Suppressor macrophage (primary cell): ENCODE results near the gene TDRD7.
A peak's percentile ranks its signal among the peaks of the same experiment; 100 is the strongest.
"Not testable (repeated sequence)": the region's sequence is repeated elsewhere in the genome, so short reads cannot be mapped to it uniquely, and the experiment has no call there.

Source experiments
- DNase-seq, 4 experiments: peaks; one replicate each; pipeline ENCODE4 v3.0.0-alpha.2; 2020 to 2022

Gene TDRD7

DNA sequence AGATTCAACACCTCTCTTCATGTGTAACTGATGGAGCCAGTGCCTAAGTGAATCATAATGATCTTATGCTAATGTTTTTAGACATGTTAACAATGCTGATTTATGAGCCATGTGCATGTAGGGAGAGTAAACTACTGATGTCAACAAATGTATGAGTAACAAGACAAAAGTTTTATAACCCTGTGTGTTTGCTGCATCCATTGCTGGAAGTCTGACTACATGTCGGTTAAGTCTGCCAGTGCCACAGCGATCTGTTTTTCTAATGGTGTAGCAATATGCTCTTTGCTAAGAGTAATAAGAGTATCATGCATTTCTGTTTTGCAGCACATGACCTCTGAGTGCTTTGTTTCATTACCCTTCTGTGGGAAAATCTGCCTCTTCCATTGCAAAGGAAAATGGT is 63.2 kb downstream of the TDRD7 start:
- DNase-seq: no peak

DNA sequence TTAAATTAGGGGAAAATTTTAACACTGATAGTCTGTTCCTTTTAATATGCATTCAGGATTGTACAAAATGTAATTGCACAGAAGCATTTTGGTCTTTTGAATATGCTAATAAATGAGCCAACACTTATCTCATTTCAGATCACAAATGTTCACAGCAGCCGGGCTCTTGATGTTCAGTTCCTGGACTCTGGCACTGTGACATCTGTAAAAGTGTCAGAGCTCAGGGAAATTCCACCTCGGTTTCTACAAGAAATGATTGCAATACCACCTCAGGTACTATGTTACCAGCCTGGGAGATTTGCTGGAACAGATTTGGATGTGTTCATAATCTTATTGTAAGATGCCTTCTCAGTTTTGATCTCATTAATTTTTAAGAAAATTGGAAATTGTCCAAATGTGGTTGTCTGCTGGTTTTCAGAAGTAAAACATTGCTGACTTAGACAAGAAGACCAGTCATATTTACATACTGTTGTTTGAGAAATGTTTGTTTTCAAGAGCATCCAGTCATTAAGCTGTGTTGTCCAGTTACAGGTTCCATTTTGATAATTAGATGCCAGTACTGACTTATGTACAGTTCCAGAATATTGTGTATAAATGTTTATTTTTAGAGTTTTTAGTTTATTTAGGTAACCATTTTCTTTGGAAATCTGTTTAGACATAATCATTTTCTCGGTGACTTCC is 66.5 kb downstream of the TDRD7 start:
- no peak for DNase-seq

DNA sequence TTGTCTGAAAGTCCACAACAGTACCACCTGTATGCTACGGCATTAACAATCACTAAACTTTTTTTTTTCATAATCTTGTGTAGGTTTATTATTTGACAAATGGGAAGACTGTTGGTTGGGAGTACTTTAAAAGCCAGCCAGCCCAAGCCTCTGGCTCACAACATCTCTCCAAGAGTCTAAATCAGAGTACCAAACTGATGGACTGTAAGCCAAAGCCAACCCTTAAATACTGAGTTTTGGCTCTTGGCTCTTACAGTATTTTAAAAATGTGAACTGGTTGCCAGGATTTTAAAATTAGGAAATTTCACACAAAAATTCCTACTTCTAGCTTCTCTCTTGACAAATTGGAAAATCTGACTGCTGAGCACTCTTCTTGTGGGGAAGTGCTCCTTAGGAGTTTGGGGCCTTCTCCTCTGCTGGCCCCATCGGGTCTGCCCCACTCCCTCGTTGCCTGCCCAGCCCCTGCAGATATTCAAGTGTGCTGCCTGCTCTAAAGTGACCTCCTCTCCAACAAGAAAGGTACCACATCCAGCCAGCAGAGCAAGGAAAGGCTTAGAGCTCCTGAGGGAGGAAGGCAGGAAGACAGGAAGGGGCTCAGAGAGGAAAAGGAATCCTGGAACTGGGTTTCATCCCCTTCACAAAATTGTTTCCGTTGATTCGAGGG is 67.7 kb downstream of the TDRD7 start:
- DNase-seq: no peak

DNA sequence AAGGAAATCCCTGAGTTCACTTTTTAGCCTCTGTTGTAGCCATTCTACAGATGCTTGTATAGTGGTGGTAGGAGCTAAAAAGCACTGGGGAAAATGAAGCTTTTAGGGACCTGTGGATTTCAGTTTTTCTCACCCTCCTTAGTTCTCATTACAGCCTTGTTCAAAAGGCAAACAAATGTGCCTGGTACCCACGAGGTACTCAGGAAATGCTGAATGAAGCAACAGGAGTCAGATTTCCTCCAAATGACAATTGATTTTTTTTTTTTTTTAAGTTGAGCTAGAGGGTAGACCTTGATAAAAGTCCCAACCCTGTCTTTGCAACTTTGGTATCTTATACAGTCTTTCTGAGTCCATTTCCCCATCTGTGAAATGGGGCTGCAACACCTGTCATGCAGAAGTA is 68.3 kb downstream of the TDRD7 start:
- no peak for DNase-seq

DNA sequence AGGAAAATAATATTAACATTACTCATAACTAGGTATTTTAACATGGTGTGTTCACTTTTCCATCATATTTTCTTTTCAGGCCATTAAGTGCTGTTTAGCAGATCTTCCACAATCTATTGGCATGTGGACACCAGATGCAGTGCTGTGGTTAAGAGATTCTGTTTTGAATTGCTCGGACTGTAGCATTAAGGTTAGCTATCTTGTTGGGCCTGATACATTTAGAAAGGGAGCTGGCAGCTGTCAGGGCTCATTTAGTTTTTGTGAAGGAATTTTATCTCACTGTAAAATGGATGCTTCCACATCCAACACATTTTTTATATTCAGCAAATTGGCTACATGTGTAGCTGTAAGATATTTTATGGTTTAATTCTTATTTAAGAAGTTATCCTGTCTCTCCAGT is 68.9 kb downstream of the TDRD7 start:
- DNase-seq: no peak

DNA sequence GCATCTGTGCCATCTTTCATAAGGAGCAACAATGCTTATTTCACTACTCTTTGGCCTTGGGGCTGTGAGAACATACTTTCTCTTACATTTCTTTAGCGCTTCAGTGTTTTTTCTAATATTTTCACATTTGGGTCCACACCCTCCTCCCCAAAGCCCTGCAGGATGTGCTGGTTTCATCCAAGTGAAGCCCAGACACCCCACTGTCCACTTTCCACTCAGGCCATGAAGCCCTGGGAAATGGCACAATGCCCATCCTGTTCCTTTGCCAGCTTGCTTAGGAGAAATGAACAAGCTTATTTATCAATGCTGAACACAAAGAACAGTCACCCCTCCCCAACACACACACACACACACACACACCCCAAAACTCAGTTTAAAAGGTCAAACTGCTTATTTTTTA is 72.2 kb downstream of the TDRD7 start:
- DNase-seq: no peak

DNA sequence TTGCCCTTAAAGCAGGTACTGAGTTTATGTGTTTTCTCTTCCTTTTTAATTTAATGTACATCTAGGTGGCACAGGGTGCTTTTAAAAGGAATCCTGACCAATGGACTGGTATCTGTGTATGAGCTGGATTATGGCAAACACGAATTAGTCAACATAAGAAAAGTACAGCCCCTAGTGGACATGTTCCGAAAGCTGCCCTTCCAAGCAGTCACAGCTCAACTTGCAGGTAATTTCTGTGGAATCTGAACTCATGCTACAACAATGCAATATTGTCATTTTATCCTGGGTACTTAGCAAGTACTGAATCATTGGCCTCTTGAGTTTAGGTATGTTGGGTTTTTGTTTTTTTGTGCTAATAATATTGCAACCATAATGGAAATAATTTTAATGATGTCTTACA is 75.2 kb downstream of the TDRD7 start:
- DNase-seq: no peak

DNA sequence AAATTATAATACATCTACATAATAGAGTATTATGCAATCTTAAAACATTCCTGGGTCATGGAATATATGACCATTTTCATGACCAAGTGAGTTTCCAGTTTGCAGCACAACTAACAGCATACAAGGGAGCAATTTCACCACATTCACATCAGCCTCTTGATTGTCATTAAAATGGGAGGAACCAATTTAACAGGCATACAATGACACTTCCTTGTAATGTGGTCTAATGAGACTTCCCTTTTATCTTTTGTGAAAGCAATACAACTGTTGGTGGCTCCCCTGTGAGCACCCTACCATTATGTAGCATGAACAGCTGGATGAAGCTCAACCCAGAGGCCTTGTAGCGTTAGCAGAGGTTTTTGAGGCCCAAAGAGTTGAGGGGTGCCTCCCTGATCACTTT is 76.0 kb downstream of the TDRD7 start:
- peak in 2 of 4 experiments; percentile 4 to 28 for DNase-seq

DNA sequence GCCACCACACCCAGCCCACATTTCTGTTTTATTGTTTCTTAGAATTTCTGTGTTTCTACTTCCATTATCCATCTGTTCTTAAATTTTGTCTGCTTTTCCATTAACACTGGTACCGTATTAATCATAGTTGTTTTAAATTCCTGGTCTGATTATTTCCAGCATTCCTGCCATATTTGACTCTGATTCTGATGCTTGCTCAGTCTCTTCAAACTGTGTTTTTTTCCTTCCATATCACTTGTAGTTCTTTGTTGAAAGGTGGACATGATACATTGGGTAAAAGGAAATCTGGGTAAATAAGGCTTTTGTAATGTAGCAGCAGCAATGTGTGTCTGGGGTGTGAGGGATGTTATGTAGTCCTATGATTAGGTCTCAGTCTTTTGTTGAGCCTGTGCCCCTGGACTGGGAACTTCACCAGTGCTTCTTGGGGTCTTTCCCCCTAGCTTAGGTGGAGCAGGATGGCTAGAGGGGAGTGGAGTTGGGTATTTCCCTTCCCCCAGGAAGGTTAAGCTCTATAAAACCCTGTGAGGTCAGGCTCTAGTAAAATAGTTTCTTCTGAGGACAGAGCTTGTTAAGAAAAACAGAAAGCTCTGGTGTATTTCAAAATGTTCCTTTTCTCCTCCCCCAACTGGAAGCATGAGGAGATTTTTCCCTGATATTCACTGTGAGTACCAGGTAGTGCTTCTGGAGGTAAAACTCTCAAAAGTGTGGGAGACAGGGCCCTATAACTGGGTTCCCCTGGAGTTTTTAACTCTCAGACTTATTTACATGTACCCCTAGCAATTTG is 79.5 kb downstream of the TDRD7 start:
- DNase-seq: no peak

DNA sequence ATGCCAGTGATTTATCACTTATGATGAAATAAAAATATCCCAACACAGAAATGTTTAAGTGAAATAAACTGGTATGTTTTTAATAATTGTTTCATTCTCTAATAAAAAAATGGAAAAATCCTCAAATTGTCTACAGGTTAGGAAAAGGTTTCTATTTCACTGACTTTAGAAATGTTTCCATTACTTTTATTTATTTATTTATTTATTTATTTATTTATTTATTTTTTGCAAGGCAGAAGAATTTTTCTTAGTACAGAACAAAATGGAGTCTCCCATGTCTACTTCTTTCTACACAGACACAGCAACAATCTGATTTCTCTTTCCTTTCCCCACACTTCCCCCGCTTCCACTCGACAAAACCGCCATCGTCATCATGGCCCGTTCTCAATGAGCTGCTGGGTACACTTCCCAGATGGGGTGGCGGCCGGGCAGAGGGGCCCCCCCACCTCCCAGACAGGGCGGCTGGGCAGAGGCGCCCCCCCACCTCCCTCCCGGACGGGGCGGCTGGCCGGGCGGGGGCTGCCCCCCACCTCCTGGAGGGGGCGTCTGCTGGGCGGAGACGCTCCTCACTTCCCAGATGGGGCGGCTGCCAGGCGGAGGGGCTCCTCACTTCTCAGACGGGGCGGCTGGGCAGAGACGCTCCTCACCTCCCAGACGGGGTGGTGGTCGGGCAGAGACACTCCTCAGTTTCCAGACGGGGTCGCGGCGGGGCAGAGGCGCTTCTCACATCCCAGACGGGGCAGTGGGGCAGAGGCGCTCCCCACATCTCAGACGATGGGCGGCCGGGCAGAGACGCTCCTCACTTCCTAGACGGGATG is 85.9 kb downstream of the TDRD7 start:
- not testable (repeated sequence) for DNase-seq

DNA sequence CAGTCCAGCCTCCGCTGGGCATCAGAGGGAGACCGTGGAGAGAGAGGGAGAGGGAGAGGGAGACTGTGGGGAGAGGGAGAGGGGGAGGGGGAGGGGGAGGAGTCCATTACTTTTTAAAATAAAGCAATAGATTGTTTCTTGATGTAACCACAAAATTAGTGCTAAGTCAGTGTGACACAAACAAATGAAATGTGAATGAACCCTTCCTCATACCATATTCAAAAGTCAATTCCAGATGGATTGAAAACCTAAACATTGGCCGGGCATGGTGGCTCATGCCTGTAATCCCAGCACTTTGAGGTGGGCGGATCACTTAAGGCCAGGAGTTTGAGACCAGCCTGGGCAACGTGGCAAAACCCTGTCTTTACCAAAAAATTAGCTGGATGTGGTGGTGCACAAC is 87.0 kb downstream of the TDRD7 start:
- not testable (repeated sequence) for DNase-seq

DNA sequence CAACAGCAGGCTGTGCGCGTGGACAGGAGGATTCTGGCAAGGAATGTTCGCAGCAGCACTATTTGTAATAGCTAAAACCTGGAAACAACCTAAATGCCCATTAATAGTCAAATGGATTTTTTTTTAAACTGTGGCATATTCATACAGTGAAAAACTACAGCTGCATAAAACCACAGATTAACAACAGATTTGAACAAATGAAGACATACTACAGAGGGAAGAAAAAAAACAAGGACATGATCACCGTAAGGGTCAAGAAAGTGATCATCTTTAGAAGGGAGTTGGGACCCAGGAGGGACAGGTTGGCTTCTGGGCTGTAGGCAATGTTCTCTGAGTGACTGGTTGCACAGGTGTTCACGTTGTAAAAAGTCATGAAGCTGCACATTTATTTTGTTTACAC is 88.4 kb downstream of the TDRD7 start:
- no peak for DNase-seq

DNA sequence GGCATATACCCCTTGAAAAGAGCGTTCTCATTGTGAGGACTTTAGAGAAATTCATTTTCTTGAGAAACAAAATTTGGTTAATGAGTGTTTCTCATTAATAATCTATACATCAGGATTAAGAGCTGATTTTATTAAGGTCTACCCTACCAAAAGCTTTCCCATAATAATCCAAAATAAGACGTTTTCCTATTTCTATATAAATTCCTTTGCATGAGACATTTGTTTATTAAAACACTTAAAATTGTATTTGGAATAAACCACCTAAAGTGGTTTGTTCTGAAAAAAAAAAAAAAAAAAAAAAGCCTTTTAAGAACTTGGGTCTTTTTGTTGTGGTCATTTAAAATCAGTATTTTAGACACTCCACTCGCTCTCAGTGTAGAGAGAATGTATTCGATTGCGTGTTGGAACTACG is 88.9 kb downstream of the TDRD7 start:
- no peak for DNase-seq

DNA sequence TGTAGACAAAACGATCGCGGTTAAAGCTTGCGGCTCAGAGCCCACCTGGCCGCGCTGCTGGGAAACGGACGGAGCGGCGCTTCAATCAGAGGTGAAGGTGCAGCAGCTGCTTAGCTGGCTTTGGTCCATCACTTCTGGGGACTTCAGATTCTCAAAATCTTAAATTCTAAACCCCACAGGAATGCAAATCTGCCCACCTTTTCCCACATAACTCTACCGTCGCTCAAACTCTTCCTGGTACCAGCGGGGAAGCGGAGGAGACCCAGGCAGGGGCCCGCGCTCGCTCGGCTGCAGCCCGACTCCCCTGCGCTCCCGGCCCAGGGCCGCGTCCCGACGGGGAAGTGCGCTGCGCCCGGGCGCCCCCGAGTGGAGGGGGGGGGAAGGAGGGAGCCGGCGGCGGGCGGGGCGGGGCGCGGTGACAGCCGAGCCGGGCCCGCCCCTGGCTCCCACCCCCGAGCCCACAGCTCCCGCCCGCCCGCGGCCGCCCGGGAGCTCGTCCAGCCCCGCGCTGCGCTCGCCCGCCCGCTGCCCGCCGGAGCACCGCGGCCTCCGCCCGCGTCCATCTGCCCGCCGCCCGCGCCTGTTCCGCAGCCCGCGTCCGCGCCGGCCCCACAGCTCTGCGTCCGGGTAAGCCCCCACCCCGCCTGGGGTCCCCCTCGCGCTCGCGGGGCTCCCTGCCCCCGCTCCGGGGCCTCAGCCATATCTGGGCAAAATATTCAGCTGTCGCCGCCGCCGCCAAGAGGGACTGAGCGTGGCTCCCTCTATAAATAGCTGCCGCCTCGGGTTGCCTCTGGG is 89.5 kb downstream of the TDRD7 start, which contains the start of gene TMOD1:
Gene TMOD1, plus strand, starts transcription at position 490 of the 795 bp plus-strand sequence. CDS start 22,523 bp downstream, outside the sequence.
- DNase-seq: peak; percentile 65 to 91 (median 77)

DNA sequence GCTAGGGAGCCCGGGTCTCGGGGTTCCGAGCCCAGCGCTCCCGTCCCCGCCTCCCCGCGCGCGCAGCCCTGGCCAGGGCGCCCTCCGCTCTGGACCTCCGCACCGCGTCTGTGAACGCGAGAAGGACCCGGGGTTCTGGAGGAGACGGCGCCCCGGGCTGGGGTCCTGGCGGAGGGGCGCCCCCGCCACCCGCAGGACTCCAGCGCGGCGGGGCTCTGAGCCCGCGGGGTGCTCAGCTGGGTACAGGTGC is 90.0 kb downstream of the TDRD7 start:
- no peak for DNase-seq

DNA sequence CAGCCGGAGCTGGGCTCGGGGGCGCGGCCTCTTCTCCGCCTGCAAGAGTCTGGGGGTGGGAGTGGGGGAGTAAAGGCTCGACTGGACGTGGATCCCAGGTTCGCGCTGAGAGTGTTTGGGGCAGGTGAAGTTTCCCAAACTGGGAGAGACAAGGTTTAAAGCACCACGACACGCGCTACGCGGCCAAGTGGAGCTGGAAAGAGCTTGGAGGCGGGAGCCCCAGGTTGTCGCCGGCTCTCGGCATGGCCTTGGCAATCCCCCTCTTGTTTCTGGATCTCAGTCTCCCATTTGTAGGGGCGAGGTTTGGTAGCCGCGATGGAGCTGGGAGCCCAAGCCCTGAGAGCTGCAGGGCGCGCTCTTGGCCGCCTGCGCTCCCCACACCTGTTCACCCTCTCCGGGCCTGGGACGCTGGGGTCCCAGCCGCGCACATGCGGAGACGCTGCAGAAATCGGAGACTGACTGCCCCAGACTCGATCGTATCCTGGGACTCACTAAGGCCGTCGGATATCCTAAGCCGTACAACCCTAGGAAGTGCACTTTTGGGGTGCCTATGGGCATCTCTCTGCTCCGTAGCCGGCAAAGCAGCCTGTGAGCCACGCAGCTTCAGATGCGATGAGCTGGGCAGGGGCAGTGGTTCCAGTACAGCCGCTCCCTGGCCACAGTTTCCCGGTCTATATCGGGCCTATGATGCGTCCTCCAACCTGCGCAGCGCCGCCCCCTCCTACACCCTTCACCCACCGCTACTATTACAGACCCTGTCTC is 90.5 kb downstream of the TDRD7 start:
- DNase-seq: peak in 1 of 4 experiments; percentile 15

DNA sequence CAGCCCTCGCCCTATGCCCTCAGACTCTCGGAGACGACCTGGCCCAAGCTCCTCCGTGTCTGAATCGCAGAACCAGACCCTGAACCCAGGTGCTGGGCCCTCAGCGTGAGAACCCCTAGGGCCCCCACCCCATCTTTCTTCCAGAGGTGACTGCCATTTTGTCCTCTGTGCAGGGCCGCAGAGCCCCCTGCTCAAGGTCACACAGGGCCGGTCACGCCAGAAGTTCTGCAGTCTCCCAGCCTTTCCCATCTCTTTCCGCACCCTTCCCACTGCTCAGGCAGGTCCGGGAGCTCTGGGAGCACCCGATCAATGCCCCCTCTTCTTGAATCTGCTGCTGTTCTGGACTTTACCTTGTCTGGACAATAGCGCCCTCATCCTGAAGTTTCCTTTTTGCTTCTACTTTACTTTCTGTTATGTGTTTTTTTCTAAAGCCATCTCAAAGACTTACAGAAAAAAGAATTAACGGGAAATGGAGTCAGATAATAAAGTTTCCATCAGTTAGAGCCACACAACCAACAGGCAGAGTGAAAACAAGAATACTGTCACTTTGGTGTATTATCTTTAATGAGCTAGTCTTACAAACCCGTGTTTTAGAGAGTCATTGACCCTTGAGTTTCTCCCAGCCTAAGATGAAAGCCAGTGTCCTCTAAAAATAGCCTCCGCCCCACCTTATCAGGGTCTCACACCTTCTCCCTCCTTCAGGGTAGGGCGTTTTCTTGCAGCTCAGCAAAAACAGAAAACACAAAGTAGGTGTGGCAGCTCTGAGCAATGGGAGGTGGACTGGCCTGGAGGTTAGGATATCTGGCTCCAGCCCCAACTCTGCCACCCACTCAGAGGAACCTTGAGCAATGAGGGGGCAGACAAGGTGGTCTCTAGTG is 91.3 kb downstream of the TDRD7 start:
- DNase-seq: no peak

DNA sequence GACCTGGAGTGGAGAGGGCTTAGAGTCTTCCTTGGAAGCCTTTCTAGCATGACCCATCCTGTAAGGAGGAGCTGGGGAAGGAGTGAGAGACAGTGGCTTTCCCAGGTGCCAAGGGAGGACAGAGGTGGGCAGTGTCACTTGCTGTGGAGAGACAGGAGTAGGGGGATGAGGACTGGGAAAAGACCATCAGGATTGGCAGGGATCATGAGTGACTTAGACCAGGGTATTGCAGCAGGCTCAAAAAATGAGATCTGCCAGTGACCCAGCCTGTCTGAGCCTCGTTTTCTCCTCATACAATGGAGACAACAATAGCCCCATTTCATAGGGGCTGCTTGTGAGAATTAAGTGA is 91.9 kb downstream of the TDRD7 start:
- no peak for DNase-seq

DNA sequence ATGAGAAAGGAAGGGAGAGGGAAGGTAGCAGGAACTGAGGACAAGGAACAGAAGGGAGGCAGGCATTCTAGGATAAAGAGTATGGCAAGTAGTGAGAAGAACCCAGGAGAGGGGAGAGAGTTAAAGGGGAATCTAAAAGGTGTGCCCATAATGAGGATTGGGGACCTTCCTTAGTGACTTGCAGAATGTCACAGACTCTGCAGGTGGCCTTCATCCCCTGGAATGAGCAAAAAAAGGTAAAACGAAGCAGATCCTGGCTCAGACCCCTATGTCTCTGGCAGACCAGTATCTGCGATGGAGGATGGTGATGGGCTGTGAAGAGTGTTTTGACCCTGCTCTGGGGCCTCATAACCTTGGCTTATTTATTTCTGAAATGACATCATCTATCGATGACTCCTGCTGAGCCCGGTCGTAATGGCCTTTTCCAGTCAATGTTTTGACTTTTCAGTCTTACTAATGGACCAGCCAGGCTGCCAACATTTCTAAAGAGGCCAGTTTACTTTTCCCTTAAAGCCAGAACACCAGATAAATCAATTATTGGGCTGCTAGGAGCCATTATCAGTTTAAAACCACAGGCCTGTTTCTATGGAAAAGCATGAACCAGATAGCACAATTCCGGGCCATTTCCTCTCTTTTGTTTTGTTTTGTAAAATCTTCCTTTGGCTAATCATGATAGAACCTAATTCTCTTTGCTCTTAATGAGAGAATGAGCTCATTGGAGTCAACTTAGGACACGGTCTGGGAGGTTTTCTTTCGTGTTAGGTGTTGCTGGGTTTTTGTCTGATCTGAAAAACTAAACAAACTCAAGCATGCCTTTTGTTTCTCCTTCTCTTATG is 92.7 kb downstream of the TDRD7 start:
- no peak for DNase-seq

DNA sequence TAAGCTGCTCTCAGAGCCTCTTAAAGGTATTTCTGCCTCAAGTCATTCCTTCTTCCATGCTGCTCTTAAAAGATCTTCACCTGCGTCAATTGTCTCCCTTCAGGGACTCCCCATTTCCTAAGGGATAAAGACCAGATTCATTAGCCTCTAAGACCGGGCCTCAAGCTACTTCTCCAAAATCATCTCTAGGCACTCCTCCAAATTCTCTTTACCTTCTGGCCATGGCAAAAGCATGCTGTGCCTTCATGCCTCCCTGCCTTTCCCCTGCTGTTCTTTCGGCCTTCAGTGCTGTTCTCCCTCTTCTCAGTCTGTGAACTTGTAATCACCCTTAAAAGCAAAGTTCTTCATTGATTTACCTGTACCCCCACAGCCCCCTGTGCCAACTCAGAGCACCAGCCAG is 93.9 kb downstream of the TDRD7 start:
- DNase-seq: no peak
